Medulla oblongata (tissue), 1 donor: ENCODE results near the gene TRHDE.
"Not testable (repeated sequence)": the region's sequence is repeated elsewhere in the genome, so short reads cannot be mapped to it uniquely, and the experiment has no call there.

Experiments used
- DNase-seq: peaks from one replicate; pipeline ENCODE4 v3.0.0-alpha.2; 2015; ENCODE audit errors: extremely low spot score

Gene TRHDE

GRCh38 chr12:72520044-72520678 is 248.0 kb downstream of the TRHDE start:
- DNase-seq, result not testable (repeated sequence)

DNA sequence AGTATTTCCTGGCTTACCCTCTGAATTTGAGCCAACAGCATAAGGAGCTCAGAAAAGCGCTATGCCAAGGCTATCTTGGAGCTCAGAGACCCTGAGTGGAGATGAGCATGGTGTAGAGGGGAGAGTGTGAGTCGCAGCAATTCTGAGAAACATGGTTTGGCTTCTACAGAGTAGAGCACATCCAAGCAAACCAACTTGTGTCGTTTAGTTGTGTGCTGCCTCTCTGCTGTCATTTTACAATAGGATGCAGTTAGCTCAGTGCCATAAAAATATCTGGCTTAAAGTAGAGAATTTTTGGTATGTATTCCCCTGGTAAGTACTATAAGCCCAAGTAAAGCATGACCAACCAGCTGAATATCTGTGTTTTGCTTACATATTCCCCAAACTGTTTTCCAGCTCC is 249.2 kb downstream of the TRHDE start:
- no peak for DNase-seq

DNA sequence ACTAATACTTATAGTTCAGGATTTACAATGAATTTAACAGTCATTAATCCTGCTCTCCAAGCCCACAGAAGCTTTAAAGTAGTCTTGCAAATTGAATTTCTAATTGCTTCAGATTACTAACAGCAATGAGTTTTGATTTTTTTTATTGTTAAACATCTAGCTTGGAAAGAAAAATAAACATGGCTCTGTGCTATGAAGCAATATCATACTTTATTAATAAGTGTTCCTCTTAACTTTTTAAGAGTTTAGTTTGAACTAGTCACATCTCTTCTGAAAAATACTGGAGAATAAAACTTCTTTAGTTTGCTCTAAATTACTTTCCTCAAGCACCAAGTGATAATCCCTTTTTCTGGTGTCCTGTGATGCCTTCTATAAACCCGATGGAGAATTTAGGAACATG is 250.2 kb downstream of the TRHDE start:
- DNase-seq, result no peak

DNA sequence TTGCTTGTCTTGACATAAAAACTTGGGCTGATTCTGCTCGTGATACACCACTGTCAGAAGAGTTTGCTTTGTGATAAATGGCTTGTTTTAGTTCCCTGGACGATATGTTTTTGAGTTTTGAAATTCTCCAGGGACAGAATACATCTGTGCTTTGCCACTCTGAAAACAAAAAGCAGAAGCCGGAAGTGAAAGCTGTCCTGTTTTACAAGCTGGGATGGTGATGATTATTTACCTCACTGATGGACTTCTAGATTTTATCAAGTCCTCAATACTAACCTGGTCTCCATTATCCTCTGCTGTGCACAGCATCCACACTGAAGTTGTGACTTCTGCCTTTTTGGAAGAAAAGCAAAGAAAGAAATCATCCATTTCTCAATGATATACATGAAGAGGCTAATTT is 251.6 kb downstream of the TRHDE start:
- no peak for DNase-seq

DNA sequence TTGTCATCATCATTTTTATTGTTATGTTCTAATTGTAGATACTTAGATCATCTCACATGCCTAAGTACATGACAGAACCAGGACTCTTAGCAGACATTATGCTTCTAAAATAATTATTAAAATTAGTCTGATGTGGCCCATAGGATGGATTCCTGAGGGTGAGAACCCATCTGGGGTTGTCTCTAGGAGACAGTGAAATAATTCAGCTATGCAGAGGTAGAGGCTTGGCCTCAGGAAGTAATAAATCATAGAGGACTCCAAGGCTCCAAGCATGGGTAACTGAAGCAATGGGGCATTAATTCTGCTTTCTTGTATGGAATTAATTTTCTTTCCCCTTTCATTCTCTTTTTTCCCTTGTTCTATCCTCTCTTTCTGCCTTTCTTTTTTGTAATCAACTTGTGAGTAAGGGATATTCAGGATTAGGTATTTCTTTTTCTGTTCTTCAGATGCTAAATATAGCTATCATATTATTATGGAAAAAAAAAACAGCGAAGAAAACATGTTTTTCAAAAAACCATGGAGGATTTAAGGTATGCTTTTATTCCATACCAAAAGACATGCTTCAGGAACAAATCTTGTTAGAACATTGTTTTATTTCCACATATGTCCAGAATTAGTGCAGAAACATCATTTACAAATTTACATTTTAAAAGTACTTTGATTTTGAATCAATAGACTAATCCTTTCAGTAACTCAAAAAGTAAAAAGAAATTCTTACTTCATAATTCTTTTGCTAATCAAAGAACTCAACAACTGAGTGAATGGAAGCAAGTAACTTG is 263.2 kb downstream of the TRHDE start:
- DNase-seq, result no peak

DNA sequence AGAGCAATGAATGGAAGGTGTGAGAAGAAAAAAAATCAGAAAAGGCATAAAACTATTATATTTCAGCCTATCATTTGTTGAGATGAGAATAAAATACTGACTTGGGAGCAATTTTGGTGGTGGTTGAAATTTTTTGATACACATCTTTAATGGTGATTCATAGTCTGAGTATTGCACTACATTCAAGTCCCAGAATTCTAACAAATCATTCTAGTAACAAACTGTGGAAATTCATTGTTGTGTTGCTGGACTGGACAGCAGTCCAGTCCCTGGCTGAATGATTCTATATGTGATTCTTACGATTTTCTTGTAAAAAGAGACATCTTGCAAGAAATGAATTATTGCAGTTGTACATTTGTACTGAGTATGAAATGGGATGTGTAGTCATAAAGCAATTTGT is 268.6 kb downstream of the TRHDE start:
- DNase-seq, result no peak

- no peak for DNase-seq
Measured at GRCh38 chr12:72543777-72544467, 271.8 kb downstream of the TRHDE start.

DNA sequence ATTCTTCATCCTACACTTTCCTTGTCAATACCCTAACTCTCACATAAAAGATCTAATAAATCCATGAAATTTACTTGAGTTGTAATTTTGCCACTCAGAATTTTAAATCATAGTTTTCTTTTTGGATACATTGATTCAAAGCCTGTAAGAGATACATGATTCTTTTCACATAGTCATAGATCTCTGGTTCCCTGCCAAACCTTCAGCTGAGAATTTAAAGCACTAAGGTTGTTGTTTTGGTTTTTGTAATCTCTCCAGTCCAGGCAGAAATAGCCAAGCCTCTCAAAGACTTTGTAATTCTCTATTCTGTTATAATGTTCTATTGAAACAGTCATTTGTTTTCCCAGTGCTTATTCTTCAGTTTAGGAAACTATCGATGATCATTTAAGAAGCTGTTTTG is 273.9 kb downstream of the TRHDE start:
- DNase-seq, result no peak

DNA sequence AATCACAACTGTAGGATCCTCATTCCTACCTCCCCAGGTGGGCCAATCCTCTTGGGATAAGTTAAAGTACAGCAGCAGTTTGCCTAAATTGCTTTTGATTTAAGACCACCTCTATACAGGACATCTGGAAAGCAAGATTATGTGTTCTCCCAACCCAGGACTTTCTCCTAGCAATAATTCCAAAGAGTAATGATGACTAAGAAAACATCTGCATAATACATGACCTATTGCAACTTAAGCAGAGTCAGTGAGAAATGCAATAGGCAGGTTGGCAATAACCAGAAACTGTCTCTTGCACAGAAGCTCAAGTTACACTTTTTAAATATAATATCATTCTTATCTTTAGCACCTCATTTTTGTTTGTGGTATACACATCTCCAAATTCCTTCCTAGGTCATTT is 275.4 kb downstream of the TRHDE start:
- DNase-seq, result no peak

DNA sequence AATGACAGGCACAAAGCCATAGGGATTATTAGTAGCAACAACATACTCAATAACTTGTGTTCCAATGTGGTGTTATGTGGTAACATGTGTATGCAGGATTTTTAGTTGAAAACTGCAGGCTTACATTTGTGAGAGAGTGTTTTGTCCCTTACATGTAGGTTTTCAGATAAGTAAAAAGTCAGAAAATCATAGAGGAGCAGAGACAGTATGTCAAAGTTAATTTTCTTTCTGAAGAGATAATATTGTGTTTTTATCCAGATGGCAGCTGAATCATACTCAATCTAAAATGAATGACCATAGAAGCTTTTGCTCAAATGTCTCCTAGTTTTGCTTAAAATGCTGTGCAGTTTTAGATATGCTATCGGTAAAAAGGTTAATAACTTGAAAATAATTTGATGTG is 277.0 kb downstream of the TRHDE start:
- DNase-seq, result no peak

- no peak for DNase-seq
Measured at GRCh38 chr12:72560003-72560769, 288.0 kb downstream of the TRHDE start.

- no peak for DNase-seq
Measured at GRCh38 chr12:72570601-72571000, 298.4 kb downstream of the TRHDE start.

DNA sequence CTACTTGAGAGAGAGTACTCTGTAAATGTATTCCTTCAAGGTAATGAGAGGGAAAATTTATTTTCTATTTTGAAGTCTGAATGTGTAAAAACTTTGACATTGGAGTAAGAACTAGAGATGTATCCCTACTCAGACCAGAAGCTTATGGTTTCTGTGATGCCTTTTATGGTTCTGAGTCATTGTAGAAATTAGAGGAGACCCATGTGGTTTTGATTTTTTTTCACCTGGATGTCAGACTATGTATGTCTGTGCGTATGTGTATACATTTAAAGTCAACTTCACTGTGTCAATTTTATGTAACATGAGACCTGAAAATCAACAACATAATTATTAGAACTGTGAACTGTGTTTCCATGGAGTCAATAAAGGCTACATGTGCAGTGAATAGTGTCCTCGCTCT is 302.0 kb downstream of the TRHDE start:
- no peak for DNase-seq

DNA sequence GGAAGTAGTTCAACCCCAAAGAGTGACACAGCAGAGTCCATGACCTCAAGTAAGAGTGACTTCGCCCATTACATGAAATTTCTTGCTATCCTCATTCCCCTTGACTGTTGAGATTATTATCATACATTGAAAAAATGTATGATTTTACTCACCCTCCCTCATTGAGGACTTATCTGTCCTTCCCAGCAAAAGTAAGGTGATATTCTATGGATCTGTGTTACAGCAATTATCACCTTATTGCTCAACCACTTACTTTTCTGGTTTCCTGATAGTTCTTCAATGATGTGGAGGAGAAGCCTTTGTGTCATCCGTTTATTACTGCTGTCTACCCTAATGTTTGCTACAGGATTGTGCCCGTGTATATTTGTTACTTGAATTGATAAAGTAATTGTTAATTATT is 306.2 kb downstream of the TRHDE start:
- DNase-seq, result no peak

DNA sequence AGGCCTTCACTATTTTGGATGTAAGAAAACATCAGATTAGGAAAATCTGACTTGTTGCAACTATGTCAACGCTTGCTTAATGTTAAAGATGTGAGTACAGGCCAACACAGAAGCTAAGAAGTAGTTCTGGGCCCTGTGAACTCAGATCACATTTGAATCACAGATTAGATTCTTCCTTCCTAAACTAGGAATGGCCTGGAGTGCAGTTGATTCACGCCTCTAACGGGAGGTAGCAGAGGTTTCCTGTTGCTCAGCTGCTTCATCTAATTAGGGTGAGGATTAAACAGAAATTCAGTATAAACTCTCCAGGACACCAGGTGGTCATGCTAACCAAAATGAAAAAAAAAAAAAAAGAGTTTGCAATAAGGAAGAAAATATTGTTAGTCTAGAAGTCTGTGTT is 314.3 kb downstream of the TRHDE start:
- no peak for DNase-seq

DNA sequence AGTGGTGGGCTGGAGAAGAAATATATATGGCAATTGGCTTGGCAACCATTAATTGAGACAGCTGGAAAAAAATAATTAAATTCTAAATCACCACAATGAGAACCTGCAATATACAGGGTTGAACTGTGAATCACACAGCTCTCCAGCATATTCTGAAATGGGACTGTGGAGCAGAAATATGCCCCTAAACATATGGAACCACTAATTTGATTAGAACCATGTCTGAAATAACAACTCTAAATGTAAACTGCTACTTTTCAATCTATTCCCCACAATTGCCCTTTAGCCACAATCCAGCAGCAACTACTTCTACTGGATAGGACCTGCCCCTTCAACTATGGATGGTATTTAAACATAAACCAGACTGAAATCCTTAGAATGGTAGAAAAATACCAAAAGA is 330.4 kb downstream of the TRHDE start:
- DNase-seq, result no peak

GRCh38 chr12:72605975-72606374 is 333.8 kb downstream of the TRHDE start:
- no peak for DNase-seq

DNA sequence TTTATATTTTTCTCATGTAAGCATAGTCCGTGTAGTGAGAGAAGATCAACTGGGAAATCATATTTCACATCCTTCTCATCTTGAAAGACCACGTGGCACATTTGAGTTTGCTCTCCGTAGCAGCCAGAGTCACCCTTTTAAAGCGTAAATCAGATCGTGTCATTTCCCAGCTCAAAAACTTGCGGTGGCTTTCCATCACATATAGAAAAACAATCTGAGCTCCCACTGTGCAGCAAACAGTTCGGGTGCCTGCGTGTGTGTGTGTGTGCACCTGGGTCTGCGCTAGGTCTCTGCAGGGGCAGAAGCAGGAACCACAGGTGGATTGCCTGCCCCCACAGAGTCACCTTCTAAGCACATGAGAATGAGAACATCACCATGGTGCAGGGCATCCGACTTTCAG is 338.2 kb downstream of the TRHDE start:
- DNase-seq, result no peak

DNA sequence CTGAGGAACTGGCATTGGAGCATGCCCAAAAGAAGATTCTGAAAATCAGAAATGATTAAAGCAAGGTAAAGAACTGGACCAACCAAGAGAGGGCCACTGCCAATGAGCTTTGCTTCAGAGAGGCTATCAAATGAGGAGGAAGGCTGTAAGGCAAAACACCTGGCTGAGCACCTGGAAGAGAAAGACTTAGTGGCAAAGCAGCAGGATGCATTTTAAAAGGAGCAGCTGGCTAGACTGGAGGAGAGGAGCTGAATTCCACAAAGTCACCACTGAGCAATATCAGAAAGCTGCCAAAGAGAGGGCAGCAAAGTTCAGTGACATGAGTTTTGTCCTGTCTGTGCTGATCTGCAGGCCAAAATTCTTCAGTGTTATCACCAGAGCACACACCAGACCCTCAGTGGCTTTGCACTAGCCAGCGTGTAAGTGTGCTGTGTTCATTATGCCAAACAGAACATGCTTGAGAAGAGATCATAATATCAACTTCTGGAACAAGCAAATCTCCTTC is 338.7 kb downstream of the TRHDE start:
- DNase-seq, result no peak

DNA sequence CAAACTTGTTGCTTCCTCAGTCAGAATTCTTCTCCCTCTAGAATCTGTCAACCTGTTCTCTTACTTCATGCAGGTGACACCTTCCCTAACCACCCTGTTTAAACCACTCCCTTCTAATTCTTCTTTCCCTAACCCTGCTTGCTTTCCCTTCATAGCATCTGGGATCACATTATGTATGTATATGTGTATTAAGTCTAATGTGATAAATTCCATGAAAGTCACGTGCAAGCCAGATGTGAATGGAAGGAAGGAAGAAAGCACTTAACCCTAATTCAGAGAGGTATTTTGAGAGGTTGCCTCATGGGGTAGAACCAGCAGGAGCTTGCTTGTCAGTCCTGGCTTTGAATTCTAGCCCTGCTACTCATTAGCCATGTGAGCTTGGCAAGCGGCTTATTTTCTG is 340.0 kb downstream of the TRHDE start:
- no peak for DNase-seq

DNA sequence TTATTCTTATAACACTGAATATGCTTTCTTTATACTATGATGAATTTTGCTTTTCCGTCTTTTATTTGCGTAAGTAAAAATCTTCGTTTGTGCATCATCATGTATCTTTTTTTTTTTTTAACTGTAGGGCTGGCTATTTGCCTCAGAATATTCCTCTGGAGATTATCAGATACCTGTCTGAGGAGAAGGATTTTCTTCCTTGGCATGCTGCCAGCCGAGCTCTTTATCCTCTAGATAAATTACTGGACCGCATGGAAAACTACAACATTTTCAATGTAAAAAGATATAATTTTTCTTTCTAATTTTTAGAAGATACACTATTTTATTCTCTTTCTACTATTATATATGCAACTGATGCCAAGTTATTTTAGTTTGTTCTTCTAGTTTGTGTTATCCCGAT is 346.6 kb downstream of the TRHDE start:
- no peak for DNase-seq

GRCh38 chr12:72622556-72622955 is 350.4 kb downstream of the TRHDE start:
- no peak for DNase-seq
